Effector memory CD4-positive, alpha-beta T cell (primary cell): Measurements from ENCODE around the gene SLC17A7.

ENCODE experiments used
- DNase-seq, 3 donors: peaks; one replicate each; pipeline ENCODE4 v3.0.0-alpha.2; 2020
- H3K27ac ChIP-seq: 2 replicates; pipeline ENCODE4 v1.7.0; 2013; ENCODE audit warnings: mild to moderate bottlenecking, low read length, moderate library complexity; ENCODE audit not compliant: insufficient read depth, poor library complexity, severe bottlenecking
- H3K27me3 ChIP-seq: replicated peaks from 2 replicates; pipeline ENCODE4 v1.7.0; 2013; ENCODE audit warnings: mild to moderate bottlenecking, low read length; ENCODE audit not compliant: insufficient read depth, control insufficient read depth, poor library complexity, severe bottlenecking
- H3K36me3 ChIP-seq: 2 replicates; pipeline ENCODE4 v1.7.0; 2013; ENCODE audit warnings: mild to moderate bottlenecking, low read length, moderate library complexity; ENCODE audit not compliant: control insufficient read depth, insufficient read depth
- H3K4me1 ChIP-seq: 2 replicates; pipeline ENCODE4 v1.7.0; 2013; ENCODE audit warnings: low read length, mild to moderate bottlenecking; ENCODE audit not compliant: control insufficient read depth, insufficient read depth, poor library complexity, severe bottlenecking
- H3K4me3 ChIP-seq: 2 replicates; pipeline ENCODE4 v1.7.0; 2013; ENCODE audit warnings: low read length, low read depth, mild to moderate bottlenecking; ENCODE audit not compliant: insufficient read depth, poor library complexity, severe bottlenecking
- H3K9me3 ChIP-seq: 2 replicates; pipeline ENCODE4 v1.7.0; 2013; ENCODE audit warnings: mild to moderate bottlenecking, low read length, moderate library complexity; ENCODE audit not compliant: control insufficient read depth

SLC17A7 gene

GRCh38 chr19:49421039-49421877, 20.1 kb downstream of the SLC17A7 start:
- no peaks in the 10 kb centered on the region for H3K9me3 ChIP-seq
- DNase-seq, result no peak
- peaks cover 33% of the 10 kb centered on the region for H3K27me3 ChIP-seq
- no peak overlapping the region for H3K27ac ChIP-seq
- no peaks in the 10 kb centered on the region for H3K36me3 ChIP-seq
- no peak overlapping the region for H3K4me3 ChIP-seq
- H3K4me1 ChIP-seq, result peaks cover 39% of the 10 kb centered on the region

- H3K27ac ChIP-seq, result no peak overlapping the region
- no peak for DNase-seq
- H3K4me1 ChIP-seq, result peaks cover 35% of the 10 kb centered on the region
- H3K9me3 ChIP-seq, result no peaks in the 10 kb centered on the region
- H3K27me3 ChIP-seq, result peaks cover 27% of the 10 kb centered on the region
- H3K36me3 ChIP-seq, result no peaks in the 10 kb centered on the region
- H3K4me3 ChIP-seq, result no peak overlapping the region
These were observed 21.1 kb downstream of the SLC17A7 start for GRCh38 chr19:49420227-49420626.

DNA sequence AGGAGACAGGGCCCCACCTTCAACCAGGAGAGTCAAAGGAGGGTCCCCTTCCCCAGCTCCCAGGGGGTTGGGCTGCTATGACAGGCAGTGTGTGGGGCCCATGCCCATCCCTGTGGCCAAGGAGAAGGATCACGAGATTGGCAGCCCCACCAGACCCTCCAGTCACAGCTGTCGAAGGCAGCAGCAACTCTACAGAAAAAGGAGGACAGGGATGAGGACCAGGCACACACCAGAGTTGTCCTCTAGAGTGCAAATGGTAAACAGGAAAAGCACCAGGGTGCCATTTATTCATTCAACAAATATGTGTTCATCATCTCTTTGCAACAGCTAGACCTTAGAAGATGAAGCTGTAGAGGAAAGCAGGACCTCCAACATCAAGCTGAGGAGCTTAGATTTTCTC, 22.2 kb downstream of the SLC17A7 start:
- H3K27ac ChIP-seq, result no peak overlapping the region
- no peak for DNase-seq
- H3K4me1 ChIP-seq, result peaks cover 32% of the 10 kb centered on the region
- H3K4me3 ChIP-seq, result no peak overlapping the region
- no peaks in the 10 kb centered on the region for H3K36me3 ChIP-seq
- no peaks in the 10 kb centered on the region for H3K9me3 ChIP-seq
- peaks cover 22% of the 10 kb centered on the region for H3K27me3 ChIP-seq

- no peak overlapping the region for H3K4me3 ChIP-seq
- no peaks in the 10 kb centered on the region for H3K9me3 ChIP-seq
- no peak overlapping the region for H3K27ac ChIP-seq
- peaks cover 22% of the 10 kb centered on the region for H3K27me3 ChIP-seq
- no peaks in the 10 kb centered on the region for H3K36me3 ChIP-seq
- peaks cover 25% of the 10 kb centered on the region for H3K4me1 ChIP-seq
- no peak for DNase-seq
These were observed 22.8 kb downstream of the SLC17A7 start for GRCh38 chr19:49418511-49418910.

GRCh38 chr19:49417088-49417487, 24.2 kb downstream of the SLC17A7 start:
- Histone ChIP-seq H3K4me3 (no peak overlapping the region), H3K9me3 (no peaks in the 10 kb centered on the region), H3K36me3 (no peaks in the 10 kb centered on the region), H3K27ac (no peak overlapping the region), H3K27me3 (peaks cover 10% of the 10 kb centered on the region), H3K4me1 (peaks cover 13% of the 10 kb centered on the region)
- no peak for DNase-seq

GRCh38 chr19:49415810-49416200, 25.5 kb downstream of the SLC17A7 start:
- DNase-seq, result no peak
- no peak overlapping the region for H3K4me3 ChIP-seq
- no peaks in the 10 kb centered on the region for H3K36me3 ChIP-seq
- no peak overlapping the region for H3K27ac ChIP-seq
- peaks cover 12% of the 10 kb centered on the region for H3K4me1 ChIP-seq
- H3K9me3 ChIP-seq, result no peaks in the 10 kb centered on the region
- H3K27me3 ChIP-seq, result no peaks in the 10 kb centered on the region

DNA sequence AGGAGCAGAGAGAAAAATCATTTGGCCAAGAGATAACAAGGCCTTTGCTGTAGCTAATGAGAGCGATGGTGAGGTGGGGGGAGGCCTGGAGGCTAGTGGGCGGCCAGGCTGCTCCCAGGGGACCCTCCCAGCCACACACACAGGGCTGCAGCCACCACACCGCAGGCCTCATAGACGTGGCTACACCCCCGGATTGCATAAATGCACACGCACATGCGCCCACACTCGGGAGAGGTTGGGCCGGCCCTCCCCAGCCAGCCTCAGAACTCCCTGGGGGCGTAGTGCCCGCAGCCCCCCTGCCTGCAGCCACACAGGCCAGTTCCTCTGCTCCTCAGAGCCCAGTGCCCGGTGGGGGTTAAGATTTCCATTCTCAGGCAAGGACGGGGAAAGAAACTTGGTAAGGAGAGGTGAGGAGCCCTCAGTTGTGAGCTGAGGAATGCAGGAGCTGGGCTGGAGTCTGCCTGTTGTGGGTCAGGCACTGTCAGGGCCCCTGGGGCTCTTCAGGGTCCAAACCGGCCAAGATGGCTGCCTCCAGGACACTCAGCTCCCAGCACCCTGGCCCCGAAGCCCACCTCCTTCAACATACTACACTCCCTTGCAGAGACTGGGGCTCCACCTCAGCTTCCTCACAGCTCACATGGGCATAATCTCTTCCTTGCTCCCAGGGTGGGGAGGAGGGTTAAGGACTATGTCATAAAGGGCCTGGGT, 26.1 kb downstream of the SLC17A7 start:
- no peak overlapping the region for H3K27ac ChIP-seq
- H3K9me3 ChIP-seq, result no peaks in the 10 kb centered on the region
- peaks cover 13% of the 10 kb centered on the region for H3K4me1 ChIP-seq
- no peak overlapping the region for H3K4me3 ChIP-seq
- H3K36me3 ChIP-seq, result no peaks in the 10 kb centered on the region
- DNase-seq, result no peak
- H3K27me3 ChIP-seq, result no peaks in the 10 kb centered on the region

DNA sequence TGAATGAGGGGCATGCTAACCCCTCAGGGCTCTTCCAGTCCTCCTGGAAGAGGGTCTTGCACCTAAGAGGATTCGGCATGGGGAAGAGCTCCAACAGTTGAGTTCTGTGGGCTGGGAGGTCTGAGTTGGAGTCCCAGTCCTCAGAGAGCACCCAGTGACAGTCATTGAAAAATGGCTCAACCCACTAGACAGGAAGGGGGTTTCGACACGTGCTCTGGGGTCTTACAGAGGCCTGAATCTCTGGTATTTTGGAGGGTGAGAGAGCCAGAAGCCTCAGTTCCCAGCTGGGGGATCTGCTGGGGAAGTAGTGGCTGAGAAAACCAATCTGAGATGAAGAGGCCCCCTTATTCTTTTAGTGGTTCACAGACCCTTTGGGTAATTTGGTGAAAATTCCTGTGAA, 27.1 kb downstream of the SLC17A7 start:
- Histone ChIP-seq H3K27me3 (no peaks in the 10 kb centered on the region), H3K27ac (no peak overlapping the region), H3K4me1 (peaks cover 23% of the 10 kb centered on the region), H3K9me3 (no peaks in the 10 kb centered on the region), H3K4me3 (no peak overlapping the region), H3K36me3 (no peaks in the 10 kb centered on the region)
- DNase-seq, result no peak

- no peaks in the 10 kb centered on the region for H3K27me3 ChIP-seq
- no peaks in the 10 kb centered on the region for H3K9me3 ChIP-seq
- DNase-seq, result no peak
- no peak overlapping the region for H3K27ac ChIP-seq
- no peaks in the 10 kb centered on the region for H3K36me3 ChIP-seq
- H3K4me3 ChIP-seq, result no peak overlapping the region
- peaks cover 32% of the 10 kb centered on the region for H3K4me1 ChIP-seq
These were observed 28.0 kb downstream of the SLC17A7 start for GRCh38 chr19:49413348-49413747.

- Histone ChIP-seq H3K27me3 (no peaks in the 10 kb centered on the region), H3K9me3 (no peaks in the 10 kb centered on the region), H3K4me3 (no peak overlapping the region), H3K27ac (no peak overlapping the region), H3K4me1 (peaks cover 47% of the 10 kb centered on the region), H3K36me3 (no peaks in the 10 kb centered on the region)
- no peak for DNase-seq
These were observed 29.5 kb downstream of the SLC17A7 start for GRCh38 chr19:49411681-49412326.
